ENCODE results near the gene UGT2B11. TPM values are rescaled to one million over a fixed set of nuclear protein-coding genes. Genes with fewer than 3 reads are reported as not detected.

Gene UGT2B11
- not detected in 2 replicates for total RNA-seq

DNA sequence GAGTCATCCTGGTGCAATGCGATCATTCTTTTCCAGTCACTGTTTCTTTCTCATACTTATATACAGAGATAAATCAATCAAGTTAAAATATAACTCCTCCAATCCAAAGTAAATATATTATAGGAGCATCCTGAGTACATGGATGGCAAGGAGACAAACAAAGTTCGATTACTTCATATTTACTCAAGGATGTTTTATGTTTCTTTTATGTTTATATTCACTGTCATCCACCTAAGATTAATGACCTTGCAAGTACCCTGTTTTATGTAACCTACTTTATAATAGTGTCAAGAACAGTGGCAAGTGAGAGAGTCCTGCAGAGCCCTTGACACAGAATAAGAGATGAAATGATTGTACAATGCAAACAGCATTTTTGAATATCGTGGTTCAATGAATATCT lies at the start of gene UGT2B11:
Gene UGT2B11 (minus strand): TSS at position 33 of the 400 bp plus-strand sequence. CDS start 26 bp downstream, at position 7.

Other genes with a start within 250 kb of the UGT2B11 start
- 0.36 TPM in 1 of 2 replicates, not detected in the other for gene UGT2B7, start 118.3 kb downstream of the UGT2B11 start, total RNA-seq
- gene UGT2B28, start 65.7 kb upstream of the UGT2B11 start, total RNA-seq, result not detected in 2 replicates

All from nasal cavity respiratory epithelium epithelial cell of viscerocranial mucosa (primary cell).